ENCODE results near the gene TBX21.

Gene TBX21

GRCh38 chr17:47733047-47733673, at the start of gene TBX21:
Gene TBX21 (plus strand): TSS chr17:47733236. CDS start chr17:47733455, 219 bp downstream.
- no peak for TF ChIP-seq ZNF274 (IDR thresholded peaks at IDR 0.05; ENCODE audit: low read depth, low read length)
- H3K4me3 ChIP-seq (ENCODE audit: low read length), result peak within 1 kb of the TSS; percentile 58; the same call in 1 of the 2 replicates

GRCh38 chr17:47684025-47684424, 49.0 kb upstream of the TBX21 start:
- no peak for TF ChIP-seq ZNF274 (IDR thresholded peaks at IDR 0.05; ENCODE audit: low read depth, low read length)
- no peak overlapping the region for H3K4me3 ChIP-seq (ENCODE audit: low read length)

- no peak overlapping the region for H3K4me3 ChIP-seq (ENCODE audit: low read length)
- no peak for TF ChIP-seq ZNF274 (IDR thresholded peaks at IDR 0.05; ENCODE audit: low read depth, low read length)
These were observed 48.4 kb upstream of the TBX21 start for GRCh38 chr17:47684535-47685193.

- H3K4me3 ChIP-seq (ENCODE audit: low read length), result no peak overlapping the region
- no peak for TF ChIP-seq ZNF274 (IDR thresholded peaks at IDR 0.05; ENCODE audit: low read depth, low read length)
These were observed 47.3 kb upstream of the TBX21 start for GRCh38 chr17:47685556-47686275.

GRCh38 chr17:47686276-47686635, 46.8 kb upstream of the TBX21 start:
- no peak for TF ChIP-seq ZNF274 (IDR thresholded peaks at IDR 0.05; ENCODE audit: low read depth, low read length)
- no peak overlapping the region for H3K4me3 ChIP-seq (ENCODE audit: low read length)

- no peak overlapping the region for H3K4me3 ChIP-seq (ENCODE audit: low read length)
- TF ChIP-seq ZNF274 (IDR thresholded peaks at IDR 0.05; ENCODE audit: low read depth, low read length), result no peak
These were observed 46.2 kb upstream of the TBX21 start for GRCh38 chr17:47686664-47687327.

- H3K4me3 ChIP-seq (ENCODE audit: low read length), result no peak overlapping the region
- TF ChIP-seq ZNF274 (IDR thresholded peaks at IDR 0.05; ENCODE audit: low read depth, low read length), result no peak
These were observed 45.7 kb upstream of the TBX21 start for GRCh38 chr17:47687328-47687690.

- no peak overlapping the region for H3K4me3 ChIP-seq (ENCODE audit: low read length)
- no peak for TF ChIP-seq ZNF274 (IDR thresholded peaks at IDR 0.05; ENCODE audit: low read depth, low read length)
These were observed 45.3 kb upstream of the TBX21 start for GRCh38 chr17:47687748-47688147.

GRCh38 chr17:47690121-47690520, 42.9 kb upstream of the TBX21 start:
- no peak overlapping the region for H3K4me3 ChIP-seq (ENCODE audit: low read length)
- no peak for TF ChIP-seq ZNF274 (IDR thresholded peaks at IDR 0.05; ENCODE audit: low read depth, low read length)

GRCh38 chr17:47692137-47692894, 40.7 kb upstream of the TBX21 start:
- no peak for TF ChIP-seq ZNF274 (IDR thresholded peaks at IDR 0.05; ENCODE audit: low read depth, low read length)
- H3K4me3 ChIP-seq (ENCODE audit: low read length), result no peak overlapping the region

- TF ChIP-seq ZNF274 (IDR thresholded peaks at IDR 0.05; ENCODE audit: low read depth, low read length), result no peak
- peak overlapping the region; percentile 64; the same call in 1 of the 2 replicates for H3K4me3 ChIP-seq (ENCODE audit: low read length)
These were observed 39.9 kb upstream of the TBX21 start for GRCh38 chr17:47692895-47693730.

GRCh38 chr17:47693731-47694580, 39.1 kb upstream of the TBX21 start, which contains the start of gene TBKBP1:
Gene TBKBP1 (plus strand): TSS chr17:47694161. CDS start chr17:47696113, 1,952 bp downstream.
- peak within 1 kb of the TSS; percentile 64 for H3K4me3 ChIP-seq (ENCODE audit: low read length)
- no peak for TF ChIP-seq ZNF274 (IDR thresholded peaks at IDR 0.05; ENCODE audit: low read depth, low read length)

Measured in GM08714 (cell line).